Type B pancreatic cell (in vitro differentiated cells): ENCODE measurements around the gene PTPRK. TPM values are rescaled to one million over a fixed set of nuclear protein-coding genes. Genes with fewer than 3 reads are reported as not detected.

Source experiments
- DNase-seq: peaks from one replicate; pipeline ENCODE4 v3.0.0; 2021; ENCODE audit warnings: mixed read lengths; ENCODE audit not compliant: unreplicated experiment; ENCODE audit errors: extremely low spot score
- H3K27ac Mint-ChIP-seq: 2 replicates; pipeline ENCODE4 v1.8.0; 2021; ENCODE audit warnings: mild to moderate bottlenecking, mixed read lengths
- H3K27me3 Mint-ChIP-seq: 2 replicates; pipeline ENCODE4 v1.8.0; 2021; ENCODE audit warnings: mixed read lengths
- H3K36me3 Mint-ChIP-seq: 2 replicates; pipeline ENCODE4 v1.8.0; 2021; ENCODE audit warnings: mixed read lengths
- H3K4me1 Mint-ChIP-seq: one replicate; pipeline ENCODE4 v1.8.0; 2021; ENCODE audit warnings: mixed read lengths; ENCODE audit not compliant: unreplicated experiment
- H3K4me3 Mint-ChIP-seq: 2 replicates; pipeline ENCODE4 v1.8.0; 2021; ENCODE audit warnings: mild to moderate bottlenecking, mixed read lengths
- H3K9me3 Mint-ChIP-seq: 2 replicates; pipeline ENCODE4 v1.8.0; 2021; ENCODE audit warnings: mixed read lengths
- total RNA-seq: library from RNA; stranded (reverse); gene quantifications from 2 replicates; pipeline ENCODE4 v1.2.1, GENCODE V29; 2021; ENCODE audit warnings: low replicate concordance
- TF ChIP-seq, protein P1 (sequence below): fragments of 200-600 bp; sonication (generic); conservative IDR thresholded peaks from 2 replicates; pipeline ENCODE4 v1.5.0; 2021; ENCODE audit warnings: antibody characterized with exemption, mild to moderate bottlenecking

The PTPRK gene
- total RNA-seq, 1 donor from 2014 or later: 63.4 TPM

DNA sequence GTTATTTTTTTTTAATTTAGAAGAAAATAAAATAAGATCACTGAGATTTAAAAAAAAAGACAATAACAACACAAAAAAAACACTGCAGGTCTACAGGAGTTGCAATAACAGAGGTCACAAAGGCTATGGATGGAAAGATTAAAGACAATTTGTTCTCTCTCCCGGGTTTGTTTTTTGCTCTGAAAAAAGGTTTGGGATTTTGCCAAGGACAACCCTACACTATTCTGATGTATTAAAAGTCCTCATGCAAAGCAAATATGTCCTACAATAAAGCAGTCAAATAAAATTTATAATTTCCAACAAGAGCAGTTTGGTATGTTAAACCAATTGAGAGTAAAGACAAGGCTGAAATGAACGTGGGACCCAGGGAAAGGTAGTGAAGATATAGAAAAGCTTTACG is 55.6 kb downstream of the PTPRK start:
- H3K9me3 Mint-ChIP-seq: no peaks in the 10 kb centered on the region
- H3K4me3 Mint-ChIP-seq: no peak overlapping the region
- TF ChIP-seq, protein P1, sequence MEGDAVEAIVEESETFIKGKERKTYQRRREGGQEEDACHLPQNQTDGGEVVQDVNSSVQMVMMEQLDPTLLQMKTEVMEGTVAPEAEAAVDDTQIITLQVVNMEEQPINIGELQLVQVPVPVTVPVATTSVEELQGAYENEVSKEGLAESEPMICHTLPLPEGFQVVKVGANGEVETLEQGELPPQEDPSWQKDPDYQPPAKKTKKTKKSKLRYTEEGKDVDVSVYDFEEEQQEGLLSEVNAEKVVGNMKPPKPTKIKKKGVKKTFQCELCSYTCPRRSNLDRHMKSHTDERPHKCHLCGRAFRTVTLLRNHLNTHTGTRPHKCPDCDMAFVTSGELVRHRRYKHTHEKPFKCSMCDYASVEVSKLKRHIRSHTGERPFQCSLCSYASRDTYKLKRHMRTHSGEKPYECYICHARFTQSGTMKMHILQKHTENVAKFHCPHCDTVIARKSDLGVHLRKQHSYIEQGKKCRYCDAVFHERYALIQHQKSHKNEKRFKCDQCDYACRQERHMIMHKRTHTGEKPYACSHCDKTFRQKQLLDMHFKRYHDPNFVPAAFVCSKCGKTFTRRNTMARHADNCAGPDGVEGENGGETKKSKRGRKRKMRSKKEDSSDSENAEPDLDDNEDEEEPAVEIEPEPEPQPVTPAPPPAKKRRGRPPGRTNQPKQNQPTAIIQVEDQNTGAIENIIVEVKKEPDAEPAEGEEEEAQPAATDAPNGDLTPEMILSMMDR: no peak
- H3K36me3 Mint-ChIP-seq: peaks cover 13% of the 10 kb centered on the region
- no peak for DNase-seq
- no peaks in the 10 kb centered on the region for H3K27me3 Mint-ChIP-seq
- peaks cover 5% of the 10 kb centered on the region for H3K4me1 Mint-ChIP-seq
- no peak overlapping the region for H3K27ac Mint-ChIP-seq

DNA sequence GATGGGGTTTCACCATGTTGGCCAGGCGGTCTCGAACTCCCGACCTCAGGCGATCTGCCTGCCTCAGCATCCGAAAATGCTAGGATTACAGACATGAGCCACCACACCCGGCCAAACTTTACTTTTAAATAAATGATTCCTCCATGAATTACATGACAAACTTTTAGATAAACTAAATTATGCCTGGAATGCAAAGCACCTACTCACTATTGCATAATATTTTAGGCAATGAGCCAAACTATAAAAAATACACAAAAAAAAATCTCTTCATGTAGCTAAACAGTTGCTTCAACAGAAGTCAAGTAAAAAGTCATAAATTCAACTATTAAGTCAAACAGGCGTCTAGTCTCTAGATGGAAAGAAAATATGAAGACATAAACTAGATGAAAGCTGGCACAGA is 56.5 kb downstream of the PTPRK start:
- no peak for DNase-seq
- no peaks in the 10 kb centered on the region for H3K9me3 Mint-ChIP-seq

DNA sequence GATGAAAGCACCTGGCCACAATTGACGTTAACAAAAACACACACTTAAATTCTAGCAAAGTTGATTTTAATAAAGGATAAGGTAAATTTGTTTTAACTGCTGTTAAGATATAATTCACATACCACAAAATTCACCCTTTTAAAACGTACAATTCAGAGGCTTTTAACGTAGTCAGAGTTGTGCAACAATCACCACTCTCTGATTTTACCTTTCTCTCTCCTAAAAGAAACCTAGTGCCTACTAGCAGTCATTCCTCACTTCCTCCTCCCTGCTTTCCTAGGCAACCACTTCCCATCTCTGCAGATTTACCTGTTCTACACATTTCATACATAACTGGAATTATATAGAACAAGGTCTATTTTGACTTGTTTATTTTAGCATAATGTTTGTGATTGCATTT is 58.9 kb downstream of the PTPRK start:
- Mint-ChIP-seq H3K36me3 (peaks cover 17% of the 10 kb centered on the region), H3K27ac (no peak overlapping the region), H3K9me3 (no peaks in the 10 kb centered on the region), H3K4me1 (peaks cover 5% of the 10 kb centered on the region), H3K27me3 (no peaks in the 10 kb centered on the region), H3K4me3 (no peak overlapping the region)
- TF ChIP-seq, protein P1: no peak
- DNase-seq: no peak

More for the DNA sequence above, 56.5 kb downstream of the PTPRK start:
- Mint-ChIP-seq H3K4me3 (no peak overlapping the region), H3K27ac (no peak overlapping the region), H3K27me3 (no peaks in the 10 kb centered on the region), H3K4me1 (peaks cover 5% of the 10 kb centered on the region), H3K36me3 (peaks cover 17% of the 10 kb centered on the region)
- TF ChIP-seq, protein P1: no peak

DNA sequence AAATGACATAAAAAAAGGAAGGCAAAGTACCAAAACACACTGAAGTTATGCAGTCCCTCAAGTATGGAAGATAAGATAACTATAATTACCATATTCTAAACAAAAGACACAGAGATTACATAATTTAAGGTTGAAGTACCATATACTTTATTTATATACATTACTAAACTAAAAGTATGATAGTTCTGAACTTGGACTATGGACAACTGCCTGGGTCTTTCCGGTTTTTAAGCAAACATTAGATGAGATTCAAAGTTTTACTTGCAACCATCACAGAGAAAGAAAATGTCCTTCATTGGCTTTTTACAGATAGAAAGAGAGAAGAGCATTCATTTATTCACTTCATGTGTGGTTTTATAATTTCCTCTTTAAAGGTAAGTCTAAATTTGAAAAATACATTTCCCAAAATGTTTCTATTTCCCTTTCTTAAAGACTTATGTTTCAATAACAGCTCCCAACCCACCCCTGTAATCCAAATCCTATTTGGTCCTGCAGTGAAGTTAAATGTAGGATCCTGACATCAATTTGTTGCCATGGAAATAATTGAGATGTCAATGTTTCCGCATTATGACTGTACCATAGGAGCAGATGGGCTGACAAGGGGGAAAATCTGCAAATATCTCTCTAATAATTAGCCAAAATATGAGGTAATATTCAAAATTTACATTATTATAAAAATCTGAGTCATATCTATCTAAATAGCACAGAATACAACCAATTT is 63.7 kb downstream of the PTPRK start:
- H3K4me3 Mint-ChIP-seq: no peak overlapping the region
- H3K27me3 Mint-ChIP-seq: no peaks in the 10 kb centered on the region
- no peaks in the 10 kb centered on the region for H3K4me1 Mint-ChIP-seq
- no peak overlapping the region for H3K27ac Mint-ChIP-seq
- H3K36me3 Mint-ChIP-seq: peaks cover 7% of the 10 kb centered on the region
- no peak for DNase-seq
- no peaks in the 10 kb centered on the region for H3K9me3 Mint-ChIP-seq
- TF ChIP-seq, protein P1: no peak

DNA sequence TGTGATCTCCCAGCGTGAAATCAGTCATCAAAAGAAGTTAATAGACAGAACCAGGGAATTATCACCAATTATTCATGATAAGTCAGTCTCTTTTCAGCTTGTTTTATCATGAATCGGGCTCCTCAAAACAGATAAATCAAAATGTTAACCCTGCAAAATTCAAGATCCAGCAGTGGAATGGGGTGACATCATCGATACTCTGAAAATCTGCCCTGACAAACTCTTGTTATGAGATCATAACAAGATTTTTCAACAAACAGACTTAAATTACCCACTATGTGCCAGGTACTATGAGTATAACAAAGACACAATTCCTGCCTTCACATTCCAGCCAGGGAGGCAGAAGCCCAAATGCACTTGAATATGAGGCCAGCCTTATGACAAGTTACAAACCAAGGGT is 64.4 kb downstream of the PTPRK start:
- Mint-ChIP-seq H3K36me3 (peaks cover 5% of the 10 kb centered on the region), H3K9me3 (no peaks in the 10 kb centered on the region), H3K27ac (no peak overlapping the region), H3K4me3 (no peak overlapping the region), H3K4me1 (no peaks in the 10 kb centered on the region), H3K27me3 (no peaks in the 10 kb centered on the region)
- no peak for DNase-seq
- TF ChIP-seq, protein P1: no peak
